Measurements from ENCODE around the gene LMNA.

DNA sequence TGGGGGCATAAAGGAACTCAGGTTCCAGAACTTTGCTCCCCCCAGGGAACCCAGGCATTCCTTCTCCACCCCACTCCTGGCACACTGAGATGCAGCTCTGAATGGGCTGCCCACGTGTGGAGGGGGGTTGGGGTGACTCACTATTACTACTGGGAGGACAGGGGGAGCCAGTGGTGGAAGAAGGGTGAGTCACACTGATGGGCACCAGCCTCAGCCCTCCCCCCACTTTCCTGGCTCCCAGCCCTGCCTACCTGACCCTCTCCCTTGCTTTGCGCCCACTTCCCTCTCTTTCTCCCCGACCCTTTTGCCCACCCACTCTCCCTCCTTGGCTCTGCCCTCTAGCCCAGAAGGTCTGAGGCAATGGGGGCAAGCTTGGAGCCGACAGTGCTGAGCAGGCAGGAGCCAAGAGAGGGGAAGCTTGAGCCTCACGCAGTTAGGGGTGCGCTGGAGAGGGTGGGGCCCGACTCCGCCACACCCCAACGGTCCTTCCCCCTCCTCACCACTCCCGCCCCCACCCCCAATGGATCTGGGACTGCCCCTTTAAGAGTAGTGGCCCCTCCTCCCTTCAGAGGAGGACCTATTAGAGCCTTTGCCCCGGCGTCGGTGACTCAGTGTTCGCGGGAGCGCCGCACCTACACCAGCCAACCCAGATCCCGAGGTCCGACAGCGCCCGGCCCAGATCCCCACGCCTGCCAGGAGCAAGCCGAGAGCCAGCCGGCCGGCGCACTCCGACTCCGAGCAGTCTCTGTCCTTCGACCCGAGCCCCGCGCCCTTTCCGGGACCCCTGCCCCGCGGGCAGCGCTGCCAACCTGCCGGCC lies at the start of gene LMNA:
- peak; percentile 96 for TF ChIP-seq POLR2A (IDR thresholded peaks at IDR 0.05)
- TF ChIP-seq, protein P1, sequence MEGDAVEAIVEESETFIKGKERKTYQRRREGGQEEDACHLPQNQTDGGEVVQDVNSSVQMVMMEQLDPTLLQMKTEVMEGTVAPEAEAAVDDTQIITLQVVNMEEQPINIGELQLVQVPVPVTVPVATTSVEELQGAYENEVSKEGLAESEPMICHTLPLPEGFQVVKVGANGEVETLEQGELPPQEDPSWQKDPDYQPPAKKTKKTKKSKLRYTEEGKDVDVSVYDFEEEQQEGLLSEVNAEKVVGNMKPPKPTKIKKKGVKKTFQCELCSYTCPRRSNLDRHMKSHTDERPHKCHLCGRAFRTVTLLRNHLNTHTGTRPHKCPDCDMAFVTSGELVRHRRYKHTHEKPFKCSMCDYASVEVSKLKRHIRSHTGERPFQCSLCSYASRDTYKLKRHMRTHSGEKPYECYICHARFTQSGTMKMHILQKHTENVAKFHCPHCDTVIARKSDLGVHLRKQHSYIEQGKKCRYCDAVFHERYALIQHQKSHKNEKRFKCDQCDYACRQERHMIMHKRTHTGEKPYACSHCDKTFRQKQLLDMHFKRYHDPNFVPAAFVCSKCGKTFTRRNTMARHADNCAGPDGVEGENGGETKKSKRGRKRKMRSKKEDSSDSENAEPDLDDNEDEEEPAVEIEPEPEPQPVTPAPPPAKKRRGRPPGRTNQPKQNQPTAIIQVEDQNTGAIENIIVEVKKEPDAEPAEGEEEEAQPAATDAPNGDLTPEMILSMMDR (IDR thresholded peaks at IDR 0.05) = no peak

All from right lobe of liver (tissue), 4 donors.